Activated naive CD8-positive, alpha-beta T cell treated with anti-CD3 and anti-CD28 coated beads, Interleukin-2, amount 50 U/mL, for 24 hours (primary cell): ENCODE measurements around the gene PLCH1.

Experiments used
- ATAC-seq: fragments of 150-1000 bp; cut with Tn5 transposase; one replicate; pipeline ENCODE4 v1.10.0; 2021
- DNase-seq: peaks from one replicate; pipeline ENCODE4 v3.0.0; 2021
- H3K27ac Mint-ChIP-seq: one replicate; pipeline ENCODE4 v1.8.0; 2021; ENCODE audit warnings: mild to moderate bottlenecking, mixed read lengths
- H3K27me3 Mint-ChIP-seq: one replicate; pipeline ENCODE4 v1.8.0; 2021; ENCODE audit warnings: mixed read lengths
- H3K36me3 Mint-ChIP-seq: one replicate; pipeline ENCODE4 v1.8.0; 2021; ENCODE audit warnings: low read depth, mixed read lengths
- H3K4me1 Mint-ChIP-seq: one replicate; pipeline ENCODE4 v1.8.0; 2021; ENCODE audit warnings: mixed read lengths
- H3K4me3 Mint-ChIP-seq: one replicate; pipeline ENCODE4 v1.8.0; 2021; ENCODE audit warnings: mild to moderate bottlenecking, moderate library complexity, mixed read lengths
- H3K9me3 Mint-ChIP-seq: one replicate; pipeline ENCODE4 v1.8.0; 2021; ENCODE audit warnings: mixed read lengths

PLCH1 gene

GRCh38 chr3:155326901-155327300 is 418.0 kb downstream of the PLCH1 start:
- Mint-ChIP-seq H3K4me1 (no peaks in the 10 kb centered on the region), H3K27me3 (peaks cover 1% of the 10 kb centered on the region)

GRCh38 chr3:155326244-155326643 is 418.6 kb downstream of the PLCH1 start:
- peaks cover 1% of the 10 kb centered on the region for H3K27me3 Mint-ChIP-seq
- H3K4me1 Mint-ChIP-seq, result no peaks in the 10 kb centered on the region
- no peak overlapping the region for H3K4me3 Mint-ChIP-seq
- no peaks in the 10 kb centered on the region for H3K9me3 Mint-ChIP-seq
- ATAC-seq, result no peak
- H3K27ac Mint-ChIP-seq, result no peak overlapping the region
- no peaks in the 10 kb centered on the region for H3K36me3 Mint-ChIP-seq
- no peak for DNase-seq

More at GRCh38 chr3:155326901-155327300, 418.0 kb downstream of the PLCH1 start:
- H3K27ac Mint-ChIP-seq, result no peak overlapping the region
- ATAC-seq (no peak), DNase-seq (no peak)
- no peaks in the 10 kb centered on the region for H3K36me3 Mint-ChIP-seq
- no peaks in the 10 kb centered on the region for H3K9me3 Mint-ChIP-seq
- H3K4me3 Mint-ChIP-seq, result no peak overlapping the region
